Stimulated activated CD8-positive, alpha-beta memory T cell treated with anti-CD3 and anti-CD28 coated beads, Interleukin-2, amount 100 ng/mL, for 1 hour (primary cell): ENCODE results near the gene FBXO28.

Source experiments
- DNase-seq, 2 donors: peaks; one replicate each; pipeline ENCODE4 v3.0.0-alpha.2; 2020; ENCODE audit warnings: low read depth in 2 of 2

FBXO28 gene

GRCh38 chr1:224151117-224151516 is 37.2 kb downstream of the FBXO28 start:
- DNase-seq: no peak

GRCh38 chr1:224157316-224157715 is 43.4 kb downstream of the FBXO28 start:
- no peak for DNase-seq

GRCh38 chr1:224159541-224159940 is 45.6 kb downstream of the FBXO28 start:
- DNase-seq: no peak

- no peak for DNase-seq
These were observed 46.3 kb downstream of the FBXO28 start for GRCh38 chr1:224160171-224160682.

- DNase-seq: no peak
These were observed 48.9 kb downstream of the FBXO28 start for GRCh38 chr1:224162768-224163167.

GRCh38 chr1:224163311-224163710 is 49.4 kb downstream of the FBXO28 start:
- DNase-seq: no peak

- no peak for DNase-seq
These were observed 55.0 kb downstream of the FBXO28 start for GRCh38 chr1:224168859-224169380.

- DNase-seq: no peak
These were observed 55.9 kb downstream of the FBXO28 start for GRCh38 chr1:224169718-224170270.

- no peak for DNase-seq
These were observed 56.4 kb downstream of the FBXO28 start for GRCh38 chr1:224170343-224170742.

- DNase-seq: no peak
These were observed 57.0 kb downstream of the FBXO28 start for GRCh38 chr1:224170748-224171478.

GRCh38 chr1:224172229-224172628 is 58.3 kb downstream of the FBXO28 start:
- DNase-seq: no peak

- no peak for DNase-seq
These were observed 59.6 kb downstream of the FBXO28 start for GRCh38 chr1:224173523-224173922.

- DNase-seq: no peak
These were observed 61.7 kb downstream of the FBXO28 start for GRCh38 chr1:224175617-224176016.

- DNase-seq: no peak
These were observed 63.6 kb downstream of the FBXO28 start for GRCh38 chr1:224177356-224177999.

- no peak for DNase-seq
These were observed 65.0 kb downstream of the FBXO28 start for GRCh38 chr1:224178894-224179293.

GRCh38 chr1:224180783-224181452 is 67.0 kb downstream of the FBXO28 start:
- no peak for DNase-seq

- no peak for DNase-seq
These were observed 67.5 kb downstream of the FBXO28 start for GRCh38 chr1:224181453-224181810.

GRCh38 chr1:224182057-224182865 is 68.3 kb downstream of the FBXO28 start:
- DNase-seq: no peak

- DNase-seq: peak; percentile 58 to 67
These were observed 69.1 kb downstream of the FBXO28 start, which contains the start of gene DEGS1 for GRCh38 chr1:224182866-224183590. Gene DEGS1, plus strand, starts transcription at chr1:224183240. Its CDS starts 97 bp downstream, at chr1:224183337.

- peak in 1 of 2 donors; percentile 39 for DNase-seq
These were observed 69.8 kb downstream of the FBXO28 start for GRCh38 chr1:224183591-224184312.
